NCI-H1417 (cell line): ENCODE measurements around the gene TMEM222.
"Not testable (repeated sequence)": the region's sequence is repeated elsewhere in the genome, so short reads cannot be mapped to it uniquely, and the experiment has no call there.

Experiments
- DNase-seq, 3 experiments: peaks; one replicate each; lab custom pipeline; 2025; lab: John Stamatoyannopoulos, UW

Gene TMEM222

DNA sequence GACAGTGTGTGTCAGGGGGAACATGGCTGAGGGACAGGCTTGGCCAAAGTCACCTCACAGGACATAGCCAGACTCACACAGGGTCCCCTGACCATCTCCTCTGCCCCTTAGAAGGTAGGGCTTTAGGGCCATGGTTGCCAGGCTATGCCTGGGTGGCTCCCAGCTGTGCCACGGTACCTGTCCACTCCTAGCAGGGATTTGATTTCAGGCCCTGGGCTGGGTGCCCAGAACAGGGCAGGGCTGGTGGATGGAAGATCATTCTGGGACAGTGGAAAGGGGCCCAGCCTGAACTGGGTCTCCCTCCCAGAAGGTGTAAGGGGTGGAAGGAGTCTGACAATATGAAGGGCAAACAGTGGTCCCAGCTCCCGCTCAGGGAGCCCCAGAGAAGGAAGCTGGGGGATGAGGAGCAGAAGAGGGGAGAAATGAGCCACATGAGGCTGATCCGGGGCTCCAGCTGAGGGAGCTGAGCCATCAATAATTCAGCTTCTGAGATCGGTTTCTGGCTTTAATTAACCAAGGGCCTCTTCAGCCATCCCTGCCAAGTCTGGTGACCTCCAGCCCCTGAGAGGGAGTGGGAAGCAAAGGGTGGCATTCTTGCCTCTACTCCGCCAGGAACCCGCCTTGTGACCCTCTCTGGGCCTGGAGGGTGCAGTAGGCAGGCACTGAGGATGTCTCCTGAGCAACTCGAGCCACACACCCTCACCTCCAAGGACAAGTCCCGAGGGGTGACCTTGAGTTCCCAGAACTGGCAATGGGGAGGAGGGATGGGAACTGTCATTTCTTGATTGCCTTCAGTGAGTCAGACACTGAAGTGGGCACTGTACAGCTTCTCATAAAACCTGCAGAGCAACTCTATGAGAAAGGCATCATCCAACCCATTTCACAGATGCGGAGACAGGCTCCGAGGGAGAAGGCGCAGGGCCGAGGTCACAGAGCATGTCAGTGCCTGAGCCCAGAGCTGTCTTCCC is 59.1 kb downstream of the TMEM222 start:
- no peak for DNase-seq

DNA sequence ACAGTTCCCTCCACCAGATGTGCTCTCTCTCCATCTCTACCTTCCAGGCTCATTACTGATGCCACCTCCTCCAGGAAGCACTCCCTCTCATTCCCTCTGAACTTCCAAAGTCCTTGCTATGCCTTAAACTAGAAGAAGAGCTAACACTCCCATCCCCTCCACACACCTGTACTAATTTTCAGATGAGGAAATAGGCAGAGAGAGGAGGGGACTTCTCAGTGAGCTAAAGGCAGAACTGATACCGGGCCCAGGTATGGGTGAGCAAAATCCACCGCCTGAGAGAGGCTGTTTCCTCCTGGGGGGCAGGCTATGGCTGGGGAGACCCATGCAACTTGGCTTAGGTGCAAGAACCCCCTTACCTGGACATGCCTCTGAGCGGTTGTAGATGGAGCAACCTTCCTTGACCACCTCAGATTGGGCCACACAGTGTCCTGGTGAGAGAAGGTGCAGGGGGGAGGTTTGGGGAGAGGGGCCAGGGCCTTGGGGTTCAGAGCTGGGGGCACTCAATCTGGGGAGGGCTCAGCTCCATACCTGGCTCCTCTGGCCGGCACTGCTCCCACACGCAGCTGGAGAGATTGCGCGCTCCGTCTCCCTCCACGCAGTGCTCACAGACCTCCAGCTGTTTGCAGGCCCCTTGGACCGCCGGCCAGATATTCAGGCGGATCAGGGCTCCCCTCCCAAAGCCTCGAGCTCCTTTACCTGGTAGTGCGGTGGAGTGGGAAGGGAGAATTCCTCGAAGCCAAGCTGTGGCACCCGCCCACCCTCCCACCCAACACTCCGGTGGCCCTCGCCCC is 60.2 kb downstream of the TMEM222 start:
- no peak for DNase-seq

DNA sequence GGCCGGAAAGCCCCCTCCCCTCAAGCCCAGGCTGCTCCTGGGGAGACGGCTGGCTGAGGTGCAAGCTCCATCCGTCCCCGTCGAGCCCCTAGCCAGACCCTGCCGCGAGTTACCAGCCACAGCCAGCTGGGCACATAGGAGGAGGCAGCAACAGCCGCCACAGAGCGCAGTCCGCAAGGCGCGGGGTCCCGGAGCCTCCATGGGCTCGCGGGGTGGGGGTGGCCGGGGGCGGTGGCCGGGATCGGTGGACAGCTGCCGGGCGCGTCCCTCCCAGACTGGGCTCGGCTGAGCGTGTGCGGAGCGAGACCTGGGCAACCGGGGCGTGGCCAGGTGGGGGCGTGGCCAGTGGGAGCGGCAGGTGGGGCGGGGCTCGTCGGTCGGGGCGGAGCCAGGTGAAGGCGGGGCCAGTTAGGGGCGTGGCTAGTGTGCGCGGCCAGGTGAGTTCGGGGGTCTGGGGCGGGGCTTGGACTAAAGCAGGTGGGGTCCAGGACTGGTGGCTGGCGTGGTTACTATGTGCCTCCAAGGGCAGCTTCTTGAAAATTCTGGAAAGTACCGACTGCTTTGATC is 61.2 kb downstream of the TMEM222 start, which contains the start of gene CD164L2:
CD164L2 (minus strand) TSS at position 295 of the 567 bp plus-strand sequence; CDS start at position 201, 94 bp downstream.
- peak; percentile 59 to 71 (median 65) for DNase-seq

DNA sequence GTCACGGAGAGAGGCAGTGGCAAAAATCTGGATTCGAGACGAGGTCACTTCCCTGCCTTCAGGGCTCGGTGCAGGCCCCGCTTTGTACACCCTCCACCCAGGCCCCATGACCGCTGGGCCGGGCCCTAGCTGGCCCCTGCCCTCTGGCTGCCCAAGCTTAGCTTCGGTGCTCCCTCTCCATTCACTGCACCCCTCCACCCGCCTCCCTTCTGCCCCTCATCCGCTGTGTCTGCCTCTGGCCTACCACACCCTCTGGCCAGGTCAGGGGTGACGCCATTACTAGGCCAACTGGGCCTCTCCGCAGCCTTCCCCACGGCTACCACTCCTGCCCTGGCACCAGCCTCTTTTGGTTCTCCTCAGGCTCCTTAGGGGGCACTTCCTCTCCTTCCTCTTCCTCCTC is 61.7 kb downstream of the TMEM222 start:
- no peak for DNase-seq

DNA sequence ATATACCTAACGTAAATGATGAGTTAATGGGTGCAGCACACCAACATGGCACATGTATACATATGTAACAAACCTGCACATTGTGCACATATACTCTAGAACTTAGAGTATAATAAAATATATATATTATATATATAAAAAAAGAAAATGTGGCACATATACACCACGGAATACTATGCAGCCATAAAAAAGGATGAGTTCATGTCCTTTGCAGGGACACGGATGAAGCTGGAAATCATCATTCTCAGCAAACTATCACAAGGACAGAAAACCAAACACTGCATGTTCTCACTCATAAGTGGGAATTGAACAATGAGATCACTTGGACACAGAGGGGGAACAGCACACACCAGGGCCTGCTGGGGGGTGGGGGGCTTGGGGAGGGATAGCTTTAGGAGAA is 62.8 kb downstream of the TMEM222 start:
- DNase-seq, result not testable (repeated sequence)
